ENCODE measurements around the gene SEC14L1. TPM values are rescaled to one million over a fixed set of nuclear protein-coding genes. Genes with fewer than 3 reads are reported as not detected.
A peak's percentile ranks its signal among the peaks of the same experiment; 100 is the strongest.
"Not testable (repeated sequence)": the region's sequence is repeated elsewhere in the genome, so short reads cannot be mapped to it uniquely, and the experiment has no call there.

Gene SEC14L1
- total RNA-seq, 2 experiments from 2014 or later, result 68.1 to 68.5 TPM

- H3K36me3 Mint-ChIP-seq, result peaks cover 9% of the 10 kb centered on the region
Observed at GRCh38 chr17:77132411-77133086, 8.2 kb upstream of the SEC14L1 start.

DNA sequence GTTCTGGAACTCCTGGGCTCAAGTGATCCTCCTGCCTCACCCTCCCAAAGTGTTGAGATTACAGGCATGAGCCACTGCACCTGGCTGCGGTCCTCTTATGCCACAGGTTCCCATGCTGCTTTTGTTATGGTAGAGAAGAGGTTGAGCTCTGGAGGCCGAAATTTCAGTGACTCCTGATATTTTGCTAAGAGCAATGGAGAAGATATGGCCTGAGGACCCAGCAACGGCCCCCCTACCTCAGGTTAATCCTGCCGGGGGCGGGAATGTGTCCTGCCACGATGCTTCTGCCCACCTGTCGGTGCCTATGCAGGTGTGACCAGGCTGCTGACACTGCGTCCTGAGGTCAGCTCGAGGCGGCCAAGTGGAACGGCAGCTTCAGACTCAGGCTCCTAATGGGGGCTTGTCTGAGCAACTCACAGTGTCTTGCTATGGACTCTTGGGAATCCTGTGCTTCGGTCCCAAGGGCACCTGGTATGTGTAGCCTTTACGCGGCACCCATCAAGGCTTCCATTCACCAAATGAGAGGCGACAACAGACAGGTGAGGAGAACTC lies 7.6 kb upstream of the SEC14L1 start:
- DNase-seq, result no peak
- intact Hi-C loops (cut with micrococcal nuclease), result no loop called here

More at GRCh38 chr17:77132411-77133086, 8.2 kb upstream of the SEC14L1 start:
- peaks cover 12% of the 10 kb centered on the region for H3K9me3 Mint-ChIP-seq
- no peak overlapping the region for H3K4me3 Mint-ChIP-seq
- no peak overlapping the region for H3K27ac Mint-ChIP-seq
- H3K4me1 Mint-ChIP-seq (ENCODE audit: low read depth), result peaks cover 28% of the 10 kb centered on the region
- DNase-seq, result no peak
- intact Hi-C loops (cut with micrococcal nuclease), result no loop called here
- POLR2A ChIA-PET, result interaction anchor here (0.7 kb wide), 1 partner anchor 1957 kb away, joined by 4 read pairs; no protein-coding TSS in a partner anchor
- CTCF ChIA-PET, result interaction anchor here (0.7 kb wide), 1 partner anchor 297 kb away, joined by 3 read pairs; no protein-coding TSS in a partner anchor
- no peaks in the 10 kb centered on the region for H3K27me3 Mint-ChIP-seq

GRCh38 chr17:77136420-77136767 lies 4.4 kb upstream of the SEC14L1 start:
- ChIA-PET POLR2A (no interaction called here), CTCF (no interaction called here)
- Mint-ChIP-seq H3K27me3 (no peaks in the 10 kb centered on the region), H3K27ac (peak overlapping the region; percentile 10), H3K4me3 (no peak overlapping the region), H3K9me3 (peaks cover 24% of the 10 kb centered on the region), H3K4me1 (ENCODE audit: low read depth) (peaks cover 28% of the 10 kb centered on the region), H3K36me3 (peaks cover 21% of the 10 kb centered on the region)
- DNase-seq, result no peak
- intact Hi-C loops (cut with micrococcal nuclease), result loop anchor here (5.0 kb wide), 1 partner anchor 384 kb away; no protein-coding TSS in a partner anchor

More for the DNA sequence above, 7.6 kb upstream of the SEC14L1 start:
- H3K4me1 Mint-ChIP-seq (ENCODE audit: low read depth), result peaks cover 28% of the 10 kb centered on the region
- no peak overlapping the region for H3K4me3 Mint-ChIP-seq
- no peaks in the 10 kb centered on the region for H3K27me3 Mint-ChIP-seq
- ChIA-PET CTCF (no interaction called here), POLR2A (no interaction called here)
- peaks cover 18% of the 10 kb centered on the region for H3K9me3 Mint-ChIP-seq
- peaks cover 15% of the 10 kb centered on the region for H3K36me3 Mint-ChIP-seq
- H3K27ac Mint-ChIP-seq, result no peak overlapping the region

- intact Hi-C loops (cut with micrococcal nuclease), result loop anchor here (5.0 kb wide), 1 partner anchor 385 kb away; no protein-coding TSS in a partner anchor
- POLR2A ChIA-PET, result interaction anchor here (0.9 to 4.7 kb wide), 2 partner anchors 8 to 46 kb away, joined by 3 to 63 read pairs; no protein-coding TSS in a partner anchor
- Mint-ChIP-seq H3K9me3 (peaks cover 24% of the 10 kb centered on the region), H3K36me3 (peaks cover 27% of the 10 kb centered on the region), H3K4me3 (no peak overlapping the region), H3K27me3 (no peaks in the 10 kb centered on the region), H3K4me1 (ENCODE audit: low read depth) (peaks cover 35% of the 10 kb centered on the region), H3K27ac (peak overlapping the region; percentile 98)
- CTCF ChIA-PET, result interaction anchor here (0.8 to 2.0 kb wide), 4 partner anchors 8 to 51 kb away, joined by 3 to 9 read pairs (median 4); no protein-coding TSS in a partner anchor
- no peak for DNase-seq
Observed at GRCh38 chr17:77137111-77137510, 3.7 kb upstream of the SEC14L1 start.

- Mint-ChIP-seq H3K36me3 (peaks cover 31% of the 10 kb centered on the region), H3K27ac (peak overlapping the region; percentile 98), H3K4me3 (peak overlapping the region; percentile 25), H3K9me3 (peaks cover 24% of the 10 kb centered on the region), H3K4me1 (ENCODE audit: low read depth) (peaks cover 40% of the 10 kb centered on the region)
- DNase-seq, result peak; percentile 89
- POLR2A ChIA-PET, result interaction anchor here (4.7 kb wide), 1 partner anchor 9 kb away, joined by 63 read pairs; no protein-coding TSS in a partner anchor
- not testable (repeated sequence) for H3K27me3 Mint-ChIP-seq
- CTCF ChIA-PET, result interaction anchor here (0.7 to 2.0 kb wide), 5 partner anchors 9 to 58 kb away, joined by 3 to 9 read pairs (median 3); no protein-coding TSS in a partner anchor
- intact Hi-C loops (cut with micrococcal nuclease), result loop anchor here (5.0 kb wide), 1 partner anchor 386 kb away; no protein-coding TSS in a partner anchor
Observed at GRCh38 chr17:77137886-77138285, 2.9 kb upstream of the SEC14L1 start.

DNA sequence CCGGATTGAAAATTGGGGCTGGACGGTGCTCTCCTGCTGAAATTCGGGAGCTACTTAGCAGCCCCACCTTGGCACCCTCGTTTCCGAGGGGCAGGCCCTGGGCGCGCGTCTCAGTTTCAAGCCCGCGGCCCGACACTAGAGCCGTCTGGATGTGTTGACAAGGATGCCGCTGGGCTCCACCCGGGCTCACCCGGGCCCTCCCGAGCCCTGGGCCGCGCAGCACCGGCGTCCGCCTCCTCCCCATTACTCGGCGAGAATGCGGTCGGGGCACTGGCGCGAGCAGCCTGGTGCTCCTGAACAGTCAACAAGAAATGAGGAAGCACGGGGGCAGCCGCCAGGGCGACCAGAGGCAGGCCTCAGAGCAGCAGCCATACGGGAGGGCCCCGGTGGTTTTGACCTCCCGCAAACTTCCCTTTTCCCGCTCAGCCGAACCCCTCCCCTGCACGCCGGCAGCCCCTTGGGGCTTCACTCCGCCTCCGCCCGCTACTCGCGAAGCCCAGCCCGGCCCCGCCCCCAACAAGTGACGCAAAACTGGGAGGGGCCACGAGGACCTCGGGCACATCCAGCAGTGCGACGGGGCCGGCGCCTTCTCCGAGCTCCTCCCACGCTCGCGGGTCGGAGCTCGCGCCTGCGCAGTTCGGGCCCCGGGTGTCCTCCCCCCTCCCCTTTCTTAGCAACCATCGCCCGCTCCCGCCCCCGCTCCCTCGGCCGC lies 447 bp upstream of the SEC14L1 start:
- Mint-ChIP-seq H3K27ac (peak overlapping the region; percentile 98), H3K36me3 (peaks cover 40% of the 10 kb centered on the region), H3K27me3 (no peaks in the 10 kb centered on the region), H3K9me3 (peaks cover 24% of the 10 kb centered on the region), H3K4me1 (ENCODE audit: low read depth) (peaks cover 52% of the 10 kb centered on the region), H3K4me3 (peak overlapping the region; percentile 69)
- intact Hi-C loops (cut with micrococcal nuclease), result loop anchor here (1.0 to 2.0 kb wide), 6 partner anchors 12 to 414 kb away; partner anchors contain the start of genes JMJD6 and METTL23
- CTCF ChIA-PET, result interaction anchor here (0.8 to 2.5 kb wide), 4 partner anchors 12 to 55 kb away, joined by 5 to 12 read pairs (median 8); no protein-coding TSS in a partner anchor
- DNase-seq, result peak; percentile 100
- POLR2A ChIA-PET, result interaction anchor here (0.6 to 4.7 kb wide), 10 partner anchors 11 to 343 kb away, joined by 3 to 63 read pairs (median 4); no protein-coding TSS in a partner anchor

DNA sequence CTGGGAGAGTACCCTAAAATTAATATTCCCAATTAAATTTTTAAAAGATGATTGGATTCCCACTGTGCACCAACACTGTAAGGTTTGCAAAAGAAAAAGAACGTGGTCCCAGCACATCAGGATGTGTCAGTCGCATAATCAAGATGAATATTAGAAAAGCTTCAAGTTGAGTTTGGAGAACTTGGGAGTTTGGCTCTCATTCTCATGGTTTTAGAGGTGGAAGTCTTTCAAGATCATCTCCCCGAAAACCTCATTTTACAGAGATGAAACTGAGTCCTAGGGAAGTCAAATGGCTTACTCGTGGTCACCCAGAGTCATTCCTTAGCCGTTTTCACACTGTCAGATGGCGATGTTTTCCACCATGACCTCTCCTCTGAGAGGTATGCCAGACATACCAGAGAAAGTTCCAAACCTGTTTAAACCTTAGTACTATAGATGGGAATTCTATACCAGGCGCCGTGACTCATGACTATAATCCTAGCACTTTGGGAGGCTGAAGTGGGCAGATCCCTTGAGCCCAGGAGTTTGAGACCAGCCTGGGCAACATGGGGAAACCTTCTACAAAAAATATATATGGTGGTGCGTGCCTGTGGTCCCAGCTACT lies 1.2 kb downstream of the SEC14L1 start:
- peaks cover 45% of the 10 kb centered on the region for H3K36me3 Mint-ChIP-seq
- intact Hi-C loops (cut with micrococcal nuclease), result loop anchor here (2.0 kb wide), 2 partner anchors 45 to 47 kb away; no protein-coding TSS in a partner anchor
- peak overlapping the region; percentile 80 for H3K4me3 Mint-ChIP-seq
- ChIA-PET POLR2A (interaction anchor here (0.6 to 0.9 kb wide), 2 partner anchors 14 to 46 kb away, joined by 3 to 4 read pairs; no protein-coding TSS in a partner anchor), CTCF (interaction anchor here (1.8 to 2.5 kb wide), 4 partner anchors 14 to 55 kb away, joined by 5 to 9 read pairs (median 8); no protein-coding TSS in a partner anchor)
- peaks cover 60% of the 10 kb centered on the region for H3K4me1 Mint-ChIP-seq (ENCODE audit: low read depth)
- peak overlapping the region; percentile 73 for H3K27ac Mint-ChIP-seq
- H3K27me3 Mint-ChIP-seq, result no peaks in the 10 kb centered on the region
- no peak for DNase-seq
- H3K9me3 Mint-ChIP-seq, result peaks cover 18% of the 10 kb centered on the region

DNA sequence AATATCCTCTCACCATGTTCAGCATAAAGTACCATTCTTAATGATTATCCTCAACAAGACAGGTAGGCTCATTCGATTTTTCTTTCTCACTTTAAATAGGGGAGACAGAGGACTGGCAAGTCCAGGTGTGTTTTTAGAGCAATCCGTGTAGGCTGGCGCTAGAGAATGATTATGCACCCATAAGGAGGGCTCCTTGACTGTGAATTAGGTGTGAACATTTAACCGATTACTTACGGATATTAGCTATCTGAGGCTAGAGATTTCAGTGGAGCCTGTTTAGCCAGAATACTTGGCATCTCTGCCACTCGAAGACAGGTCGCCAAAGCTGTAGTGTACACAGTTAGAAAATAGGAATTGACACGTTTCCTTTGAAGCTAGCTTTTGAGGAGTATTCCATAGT lies 1.9 kb downstream of the SEC14L1 start:
- DNase-seq, result no peak
- Mint-ChIP-seq H3K36me3 (peaks cover 45% of the 10 kb centered on the region), H3K4me3 (peak overlapping the region; percentile 80), H3K27ac (no peak overlapping the region), H3K27me3 (no peaks in the 10 kb centered on the region), H3K4me1 (ENCODE audit: low read depth) (peaks cover 61% of the 10 kb centered on the region), H3K9me3 (peaks cover 11% of the 10 kb centered on the region)
- intact Hi-C loops (cut with micrococcal nuclease), result no loop called here
- ChIA-PET POLR2A (interaction anchor here (0.6 kb wide), 1 partner anchor 47 kb away, joined by 4 read pairs; no protein-coding TSS in a partner anchor), CTCF (interaction anchor here (1.8 to 1.9 kb wide), 2 partner anchors 54 to 56 kb away, joined by 5 to 8 read pairs; no protein-coding TSS in a partner anchor)

GRCh38 chr17:77143306-77143705 lies 2.5 kb downstream of the SEC14L1 start:
- H3K27me3 Mint-ChIP-seq, result no peaks in the 10 kb centered on the region
- peaks cover 6% of the 10 kb centered on the region for H3K9me3 Mint-ChIP-seq
- intact Hi-C loops (cut with micrococcal nuclease), result no loop called here
- H3K4me1 Mint-ChIP-seq (ENCODE audit: low read depth), result peaks cover 59% of the 10 kb centered on the region
- DNase-seq, result no peak
- peaks cover 43% of the 10 kb centered on the region for H3K36me3 Mint-ChIP-seq
- no peak overlapping the region for H3K4me3 Mint-ChIP-seq
- H3K27ac Mint-ChIP-seq, result no peak overlapping the region
- ChIA-PET POLR2A (no interaction called here), CTCF (interaction anchor here (1.9 kb wide), 1 partner anchor 57 kb away, joined by 8 read pairs; no protein-coding TSS in a partner anchor)

GRCh38 chr17:77144227-77144626 lies 3.5 kb downstream of the SEC14L1 start:
- Mint-ChIP-seq H3K27me3 (no peaks in the 10 kb centered on the region), H3K4me1 (ENCODE audit: low read depth) (peaks cover 64% of the 10 kb centered on the region), H3K27ac (no peak overlapping the region), H3K9me3 (peaks cover 4% of the 10 kb centered on the region), H3K36me3 (peaks cover 48% of the 10 kb centered on the region), H3K4me3 (no peak overlapping the region)
- POLR2A ChIA-PET, result no interaction called here
- intact Hi-C loops (cut with micrococcal nuclease), result no loop called here
- CTCF ChIA-PET, result no interaction called here
- DNase-seq, result no peak

DNA sequence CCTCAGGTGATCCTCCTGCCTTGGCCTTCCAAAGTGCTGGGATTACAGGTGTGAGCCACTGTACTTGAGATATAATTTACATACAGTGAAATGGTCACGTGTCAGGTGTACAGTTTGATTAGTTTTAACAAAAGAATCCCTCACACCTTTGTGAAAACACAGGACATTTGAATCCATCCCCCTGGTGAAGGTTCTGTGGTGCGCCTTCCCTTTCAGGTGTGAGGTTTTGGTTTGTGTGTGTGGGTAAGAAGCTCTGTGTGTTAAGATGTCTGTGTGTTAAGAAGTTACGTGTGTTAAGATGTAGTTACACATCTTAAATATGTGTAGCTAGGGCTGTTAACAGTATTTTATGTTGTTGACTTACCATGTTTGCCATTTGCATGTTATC lies 4.4 kb downstream of the SEC14L1 start:
- DNase-seq, result no peak
- Mint-ChIP-seq H3K4me1 (ENCODE audit: low read depth) (peaks cover 58% of the 10 kb centered on the region), H3K36me3 (peaks cover 44% of the 10 kb centered on the region), H3K27me3 (no peaks in the 10 kb centered on the region), H3K9me3 (no peaks in the 10 kb centered on the region), H3K4me3 (no peak overlapping the region), H3K27ac (peak overlapping the region; percentile 20)
- intact Hi-C loops (cut with micrococcal nuclease), result no loop called here
- ChIA-PET POLR2A (interaction anchor here (1.4 kb wide), 1 partner anchor 18 kb away, joined by 3 read pairs; no protein-coding TSS in a partner anchor), CTCF (interaction anchor here (1.0 kb wide), 1 partner anchor 57 kb away, joined by 3 read pairs; no protein-coding TSS in a partner anchor)
